HG03066 (cell line): ENCODE measurements around the gene MRPS18C.
"Not testable (repeated sequence)": the region's sequence is repeated elsewhere in the genome, so short reads cannot be mapped to it uniquely, and the experiment has no call there.

Source experiments
- ATAC-seq: cut with Tn5 transposase; IDR thresholded peaks from one replicate; pipeline ENCODE4 v1.9.1; 2021; ENCODE audit warnings: low read depth; ENCODE audit not compliant: unreplicated experiment

MRPS18C gene

GRCh38 chr4:83496085-83496917 is 40.4 kb downstream of the MRPS18C start:
- ATAC-seq = not testable (repeated sequence)

DNA sequence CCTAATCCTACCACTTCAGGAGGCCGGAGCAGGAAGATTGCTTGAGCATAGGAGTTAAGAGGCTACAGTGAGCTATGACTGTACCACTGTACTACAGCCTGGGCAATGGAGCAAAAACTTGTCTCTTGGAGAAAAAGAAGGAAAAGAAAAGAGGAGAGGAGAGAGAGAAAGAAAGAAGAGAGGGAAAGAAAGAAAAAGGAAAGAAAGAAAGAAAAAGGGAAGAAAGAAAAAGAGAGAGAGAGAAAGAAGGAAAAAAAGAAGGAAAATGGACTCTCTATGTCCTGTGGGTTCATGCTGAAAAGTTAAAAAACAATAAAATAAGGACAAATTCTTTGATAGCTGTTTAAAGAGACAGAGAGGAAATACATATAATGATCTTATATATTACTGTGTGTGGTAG is 42.3 kb downstream of the MRPS18C start:
- ATAC-seq = no peak

DNA sequence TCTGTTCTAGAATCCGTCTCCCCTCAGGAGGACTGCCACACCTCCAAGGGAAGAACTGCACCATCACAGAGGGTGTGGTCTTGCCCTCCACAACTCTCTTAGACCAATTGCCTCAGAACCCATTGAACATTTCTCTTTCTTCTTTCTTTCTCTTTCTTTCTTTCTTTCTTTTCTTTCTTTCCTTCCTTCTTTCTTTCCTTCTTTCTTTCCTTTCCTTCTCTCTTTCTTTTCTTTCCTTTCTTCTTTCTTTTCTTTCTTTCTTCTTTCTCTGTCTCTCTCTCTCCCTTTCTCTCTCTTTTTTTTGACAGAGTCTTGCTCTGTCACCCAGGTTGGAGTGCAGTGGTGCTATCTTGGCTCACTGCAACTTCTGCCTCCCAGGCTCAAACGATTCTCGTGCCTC is 45.8 kb downstream of the MRPS18C start:
- not testable (repeated sequence) for ATAC-seq

GRCh38 chr4:83503974-83504373 is 48.1 kb downstream of the MRPS18C start:
- no peak for ATAC-seq

DNA sequence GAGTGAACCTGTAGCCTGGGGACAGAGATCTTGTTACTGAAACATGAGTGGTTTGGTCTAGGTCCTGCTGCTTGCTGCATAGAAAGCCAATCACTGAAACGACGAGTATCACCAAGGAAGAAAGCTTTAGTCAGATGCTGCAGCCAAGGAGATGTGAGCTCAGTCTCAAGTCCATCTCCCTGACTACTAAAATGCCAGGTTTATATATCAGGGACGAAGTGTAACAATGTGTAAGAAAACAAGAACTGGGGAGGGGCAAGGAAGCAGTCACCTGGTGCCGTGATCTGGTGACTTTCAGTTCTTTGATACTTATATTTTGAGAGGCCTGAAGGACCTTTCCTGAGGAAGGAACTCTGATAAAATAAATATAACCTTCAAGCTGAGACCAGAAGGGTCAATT is 48.6 kb downstream of the MRPS18C start:
- no peak for ATAC-seq

DNA sequence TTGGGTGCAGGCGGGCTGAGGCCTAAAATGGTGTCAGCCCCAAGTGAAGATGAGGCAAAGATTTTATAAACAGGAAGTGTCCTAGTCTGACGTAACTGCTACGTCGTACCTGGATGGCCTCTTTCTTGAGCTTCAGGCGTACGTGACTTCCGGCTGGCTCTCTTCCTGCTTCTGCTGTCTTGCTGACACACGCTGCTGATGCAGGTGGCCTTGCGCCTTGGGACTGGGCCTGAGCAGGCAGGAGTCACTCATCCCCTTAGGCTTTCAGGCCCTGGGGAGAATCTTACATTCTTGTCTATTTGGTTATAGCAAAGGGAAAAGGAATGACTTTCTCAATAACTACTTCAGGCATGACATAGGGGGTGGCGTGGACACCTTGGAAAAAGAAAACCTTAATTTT is 49.1 kb downstream of the MRPS18C start:
- ATAC-seq = no peak

GRCh38 chr4:83509156-83509585 is 53.3 kb downstream of the MRPS18C start:
- not testable (repeated sequence) for ATAC-seq

DNA sequence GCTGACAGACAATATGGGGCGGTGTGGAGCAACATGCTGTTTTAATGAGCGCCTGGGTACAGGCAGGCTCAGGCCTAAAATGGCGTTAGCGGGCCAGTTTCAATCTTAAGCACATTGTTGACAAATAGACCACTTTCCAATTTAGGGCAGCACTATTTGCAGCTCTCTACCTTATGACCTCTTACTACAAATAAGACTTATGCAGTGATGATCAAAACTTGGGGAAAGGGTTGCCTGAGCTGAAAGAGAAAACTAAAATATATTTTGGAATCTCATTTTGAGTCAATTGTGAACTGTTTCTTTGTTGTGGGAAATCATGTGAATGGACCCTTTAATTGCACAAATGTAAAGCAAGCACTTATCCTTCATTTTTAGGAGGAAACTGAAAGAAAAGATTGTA is 54.6 kb downstream of the MRPS18C start:
- no peak for ATAC-seq
